ENCODE results near the gene SNAPC2.
"Not testable (repeated sequence)": the region's sequence is repeated elsewhere in the genome, so short reads cannot be mapped to it uniquely, and the experiment has no call there.

The SNAPC2 gene

GRCh38 chr19:7928334-7928706 lies 8.2 kb downstream of the SNAPC2 start:
- Mint-ChIP-seq H3K4me3 (no peak overlapping the region), H3K27ac (no peak overlapping the region), H3K27me3 (peaks cover 2% of the 10 kb centered on the region), H3K9me3 (no peaks in the 10 kb centered on the region), H3K36me3 (ENCODE audit: low read depth) (peaks cover 12% of the 10 kb centered on the region), H3K4me1 (peaks cover 31% of the 10 kb centered on the region)
- DNase-seq (no peak), ATAC-seq (no peak)

GRCh38 chr19:7928741-7929701 lies 8.9 kb downstream of the SNAPC2 start:
- H3K27me3 Mint-ChIP-seq: peaks cover 2% of the 10 kb centered on the region
- peaks cover 15% of the 10 kb centered on the region for H3K36me3 Mint-ChIP-seq (ENCODE audit: low read depth)
- peaks cover 31% of the 10 kb centered on the region for H3K4me1 Mint-ChIP-seq
- peak overlapping the region; percentile 43 for H3K27ac Mint-ChIP-seq
- ATAC-seq (peak; percentile 32), DNase-seq (peak; percentile 76)
- no peak overlapping the region for H3K4me3 Mint-ChIP-seq
- no peaks in the 10 kb centered on the region for H3K9me3 Mint-ChIP-seq

GRCh38 chr19:7930030-7930429 lies 9.9 kb downstream of the SNAPC2 start:
- not testable (repeated sequence) for H3K27ac Mint-ChIP-seq

GRCh38 chr19:7930765-7931164 lies 10.6 kb downstream of the SNAPC2 start:
- Mint-ChIP-seq H3K27ac (no peak overlapping the region), H3K4me3 (no peak overlapping the region), H3K4me1 (peaks cover 27% of the 10 kb centered on the region), H3K36me3 (ENCODE audit: low read depth) (peaks cover 17% of the 10 kb centered on the region), H3K27me3 (no peaks in the 10 kb centered on the region), H3K9me3 (no peaks in the 10 kb centered on the region)
- DNase-seq (no peak), ATAC-seq (no peak)

More at GRCh38 chr19:7930030-7930429, 9.9 kb downstream of the SNAPC2 start:
- not testable (repeated sequence) for ATAC-seq, H3K27me3 Mint-ChIP-seq, H3K9me3 Mint-ChIP-seq, DNase-seq, H3K4me3 Mint-ChIP-seq
- Mint-ChIP-seq H3K36me3 (ENCODE audit: low read depth) (peaks cover 15% of the 10 kb centered on the region), H3K4me1 (peaks cover 29% of the 10 kb centered on the region)

- Mint-ChIP-seq H3K36me3 (ENCODE audit: low read depth) (peaks cover 21% of the 10 kb centered on the region), H3K4me1 (peaks cover 24% of the 10 kb centered on the region), H3K27ac (no peak overlapping the region), H3K9me3 (no peaks in the 10 kb centered on the region), H3K4me3 (no peak overlapping the region), H3K27me3 (no peaks in the 10 kb centered on the region)
- ATAC-seq (no peak), DNase-seq (no peak)
These were observed 11.3 kb downstream of the SNAPC2 start for GRCh38 chr19:7931221-7932061.

- Mint-ChIP-seq H3K27ac (no peak overlapping the region), H3K36me3 (ENCODE audit: low read depth) (peaks cover 21% of the 10 kb centered on the region)
These were observed 12.3 kb downstream of the SNAPC2 start for GRCh38 chr19:7932276-7932929.

GRCh38 chr19:7932930-7933300 lies 12.8 kb downstream of the SNAPC2 start:
- Mint-ChIP-seq H3K27ac (no peak overlapping the region), H3K27me3 (no peaks in the 10 kb centered on the region), H3K36me3 (ENCODE audit: low read depth) (peaks cover 24% of the 10 kb centered on the region), H3K9me3 (no peaks in the 10 kb centered on the region), H3K4me3 (no peak overlapping the region), H3K4me1 (peaks cover 22% of the 10 kb centered on the region)
- ATAC-seq (no peak), DNase-seq (no peak)

More at GRCh38 chr19:7932276-7932929, 12.3 kb downstream of the SNAPC2 start:
- DNase-seq: no peak
- H3K4me1 Mint-ChIP-seq: peaks cover 22% of the 10 kb centered on the region
- H3K27me3 Mint-ChIP-seq: no peaks in the 10 kb centered on the region
- no peaks in the 10 kb centered on the region for H3K9me3 Mint-ChIP-seq
- no peak for ATAC-seq
- H3K4me3 Mint-ChIP-seq: no peak overlapping the region

GRCh38 chr19:7933411-7933810 lies 13.3 kb downstream of the SNAPC2 start:
- no peaks in the 10 kb centered on the region for H3K9me3 Mint-ChIP-seq
- ATAC-seq: no peak
- peaks cover 25% of the 10 kb centered on the region for H3K36me3 Mint-ChIP-seq (ENCODE audit: low read depth)
- no peak overlapping the region for H3K27ac Mint-ChIP-seq
- no peak for DNase-seq
- no peak overlapping the region for H3K4me3 Mint-ChIP-seq
- no peaks in the 10 kb centered on the region for H3K27me3 Mint-ChIP-seq
- peaks cover 18% of the 10 kb centered on the region for H3K4me1 Mint-ChIP-seq

- Mint-ChIP-seq H3K27ac (no peak overlapping the region), H3K4me1 (peaks cover 15% of the 10 kb centered on the region), H3K27me3 (no peaks in the 10 kb centered on the region), H3K9me3 (no peaks in the 10 kb centered on the region), H3K4me3 (no peak overlapping the region), H3K36me3 (ENCODE audit: low read depth) (peaks cover 24% of the 10 kb centered on the region)
- DNase-seq: no peak
- no peak for ATAC-seq
These were observed 13.9 kb downstream of the SNAPC2 start for GRCh38 chr19:7933828-7934725.

- H3K27me3 Mint-ChIP-seq: no peaks in the 10 kb centered on the region
These were observed 14.6 kb downstream of the SNAPC2 start for GRCh38 chr19:7934766-7935165.

GRCh38 chr19:7940841-7941240 lies 20.7 kb downstream of the SNAPC2 start:
- peaks cover 24% of the 10 kb centered on the region for H3K36me3 Mint-ChIP-seq (ENCODE audit: low read depth)
- H3K4me3 Mint-ChIP-seq: peak overlapping the region; percentile 32
- no peak for DNase-seq
- no peak overlapping the region for H3K27ac Mint-ChIP-seq
- peaks cover 40% of the 10 kb centered on the region for H3K4me1 Mint-ChIP-seq
- H3K27me3 Mint-ChIP-seq: no peaks in the 10 kb centered on the region
- ATAC-seq: no peak
- no peaks in the 10 kb centered on the region for H3K9me3 Mint-ChIP-seq

More at GRCh38 chr19:7934766-7935165, 14.6 kb downstream of the SNAPC2 start:
- Mint-ChIP-seq H3K36me3 (ENCODE audit: low read depth) (peaks cover 22% of the 10 kb centered on the region), H3K4me3 (no peak overlapping the region), H3K4me1 (peaks cover 9% of the 10 kb centered on the region), H3K27ac (no peak overlapping the region), H3K9me3 (no peaks in the 10 kb centered on the region)
- ATAC-seq: no peak
- no peak for DNase-seq

- Mint-ChIP-seq H3K4me1 (peaks cover 44% of the 10 kb centered on the region), H3K27me3 (no peaks in the 10 kb centered on the region), H3K9me3 (no peaks in the 10 kb centered on the region), H3K36me3 (ENCODE audit: low read depth) (peaks cover 20% of the 10 kb centered on the region), H3K27ac (peak overlapping the region; percentile 92), H3K4me3 (peak overlapping the region; percentile 90)
- DNase-seq (no peak), ATAC-seq (no peak)
These were observed 21.9 kb downstream of the SNAPC2 start for GRCh38 chr19:7941895-7942596.

- H3K36me3 Mint-ChIP-seq (ENCODE audit: low read depth): peaks cover 17% of the 10 kb centered on the region
- peaks cover 44% of the 10 kb centered on the region for H3K4me1 Mint-ChIP-seq
- peak overlapping the region; percentile 92 for H3K27ac Mint-ChIP-seq
- peak overlapping the region; percentile 90 for H3K4me3 Mint-ChIP-seq
- no peaks in the 10 kb centered on the region for H3K27me3 Mint-ChIP-seq
- ATAC-seq (no peak), DNase-seq (no peak)
- H3K9me3 Mint-ChIP-seq: no peaks in the 10 kb centered on the region
These were observed 22.9 kb downstream of the SNAPC2 start for GRCh38 chr19:7942981-7943443.
